ENCODE results near the gene MYEOV. TPM values are rescaled to one million over a fixed set of nuclear protein-coding genes. Genes with fewer than 3 reads are reported as not detected.

The MYEOV gene
- polyA plus RNA-seq, 1 donor: 5.0 TPM

- DNase-seq: no peak
Observed at GRCh38 chr11:69342588-69343330, 48.8 kb downstream of the MYEOV start.

- no peak for DNase-seq
Observed at GRCh38 chr11:69343401-69344321, 49.7 kb downstream of the MYEOV start.

GRCh38 chr11:69344570-69345145 lies 50.7 kb downstream of the MYEOV start:
- no peak for DNase-seq

Other genes with a start within 250 kb of the MYEOV start
- gene TPCN2, start 245.2 kb upstream of the MYEOV start, polyA plus RNA-seq (ENCODE audit: insufficient read length): 17.3 TPM
- 0.52 TPM for gene SMIM38, start 138.2 kb upstream of the MYEOV start, polyA plus RNA-seq (ENCODE audit: insufficient read length)
- gene LINC01488, start 187.5 kb downstream of the MYEOV start, polyA plus RNA-seq (ENCODE audit: insufficient read length): not detected

Measured in left kidney (tissue), 2 donors.